Measurements from ENCODE around the gene IQGAP2. TPM values are rescaled to one million over a fixed set of nuclear protein-coding genes. Genes with fewer than 3 reads are reported as not detected.

Gene IQGAP2
- total and polyA plus RNA-seq, 9 of the 15 experiments (the other 6 are each of a cell fraction or from before 2014, with no cell fraction given) = 8.7 to 23.2 (median 17.4) TPM

GRCh38 chr5:76657683-76658311 lies 254.7 kb downstream of the IQGAP2 start (continued):
- TF ChIP-seq SETDB1 (IDR thresholded peaks at IDR 0.05; ENCODE audit: low read length) (no peak), ZC3H11A (IDR thresholded peaks at IDR 0.05; ENCODE audit: low read depth, low read length) (no peak), NFATC3 (IDR thresholded peaks at IDR 0.05) (peak; percentile 91; the same call in 1 of the 2 replicates), RNF219 (CRISPR knock-in tag; IDR thresholded peaks at IDR 0.05) (no peak), PRDM10 (IDR thresholded peaks at IDR 0.05; ENCODE audit: partially characterized antibody) (peak; percentile 97), NCOA1 (IDR thresholded peaks at IDR 0.05; ENCODE audit: low read depth) (peak; percentile 94), SIX5 (IDR thresholded peaks at IDR 0.05; ENCODE audit: borderline replicate concordance in 1 of 2, insufficient read depth in 1 of 2, low read depth in 1 of 2, low read length in 2 of 2) (no peak), ZNF197 (CRISPR knock-in tag; IDR thresholded peaks at IDR 0.05; ENCODE audit: low read depth) (peak; percentile 92), RREB1 (CRISPR knock-in tag; IDR thresholded peaks at IDR 0.05) (no peak), SMARCB1 (IDR thresholded peaks at IDR 0.05; ENCODE audit: insufficient read length, low read depth) (no peak), CTCF (IDR thresholded peaks at IDR 0.05 in 2 of 3, conservative IDR thresholded peaks at IDR 0.05 in 1 of 3; ENCODE audit: insufficient read depth in 2 of 3, low read depth in 1 of 3, low read length in 3 of 3) (no peak), SNIP1 (IDR thresholded peaks at IDR 0.05; ENCODE audit: low read depth) (no peak)
